GM23338 (cell line): ENCODE data around the gene TFDP1. TPM values are rescaled to one million over a fixed set of nuclear protein-coding genes. Genes with fewer than 3 reads are reported as not detected.

Experiments
- ATAC-seq: fragments of 200-7000 bp; cut with Tn5 transposase; 3 replicates; pipeline ENCODE4 v1.9.1; 2020
- DNase-seq: peaks from one replicate; pipeline ENCODE4 v3.0.0-alpha.2; 2015; ENCODE audit warnings: low spot score
- H2AFZ ChIP-seq: fragments of 200-600 bp; sonication (generic); 2 replicates; pipeline ENCODE4 v1.8.0; 2016; ENCODE audit warnings: antibody characterized with exemption, mild to moderate bottlenecking, moderate library complexity
- H3F3A ChIP-seq: fragments of 200-600 bp; sonication (generic); replicated peaks from 2 replicates; pipeline ENCODE4 v1.8.0; 2017; ENCODE audit warnings: antibody characterized with exemption, mixed run types, low read depth
- H3K27ac ChIP-seq: fragments of 200-600 bp; sonication (generic); 2 replicates; pipeline ENCODE4 v1.6.1; 2016; ENCODE audit warnings: low read depth
- H3K27me3 ChIP-seq: fragments of 200-600 bp; sonication (generic); 2 replicates; pipeline ENCODE4 v1.8.0; 2016; ENCODE audit warnings: mild to moderate bottlenecking, mixed run types, moderate library complexity; ENCODE audit not compliant: insufficient read depth
- H3K36me3 ChIP-seq: fragments of 200-600 bp; sonication (generic); 2 replicates; pipeline ENCODE4 v1.8.0; 2016; ENCODE audit warnings: mild to moderate bottlenecking; ENCODE audit not compliant: insufficient read depth
- H3K4me1 ChIP-seq: fragments of 200-600 bp; sonication (generic); 2 replicates; pipeline ENCODE4 v1.8.0; 2016; ENCODE audit warnings: mild to moderate bottlenecking, moderate library complexity; ENCODE audit not compliant: insufficient read depth
- H3K4me2 ChIP-seq: fragments of 200-600 bp; sonication (generic); 2 replicates; pipeline ENCODE4 v1.7.1; 2017; ENCODE audit warnings: mixed run types
- H3K4me3 ChIP-seq: fragments of 200-600 bp; sonication (generic); 2 replicates; pipeline ENCODE4 v1.6.1; 2016; ENCODE audit warnings: mixed run types
- H3K79me2 ChIP-seq: fragments of 200-600 bp; sonication (generic); replicated peaks from 2 replicates; pipeline ENCODE4 v1.8.0; 2017; ENCODE audit warnings: mild to moderate bottlenecking; ENCODE audit not compliant: insufficient read depth
- H3K9me2 ChIP-seq: fragments of 200-600 bp; sonication (generic); 2 replicates; pipeline ENCODE4 v1.8.0; 2017; ENCODE audit not compliant: insufficient read depth
- H4K20me1 ChIP-seq: fragments of 200-600 bp; sonication (generic); replicated peaks from 2 replicates; pipeline ENCODE4 v1.8.0; 2017; ENCODE audit warnings: mild to moderate bottlenecking; ENCODE audit not compliant: insufficient read depth
- H3K27ac Mint-ChIP-seq: 2 replicates; pipeline ENCODE4 v1.8.0; 2020; ENCODE audit warnings: inconsistent platforms, mild to moderate bottlenecking, moderate library complexity, mixed read lengths
- H3K27me3 Mint-ChIP-seq: 3 replicates; pipeline ENCODE4 v1.8.0; 2022; ENCODE audit warnings: low read depth, mild to moderate bottlenecking, moderate library complexity, mixed read lengths, inconsistent platforms; ENCODE audit not compliant: insufficient read depth, poor library complexity
- H3K36me3 Mint-ChIP-seq: 3 replicates; pipeline ENCODE4 v1.8.0; 2021; ENCODE audit warnings: low read depth, mild to moderate bottlenecking, inconsistent platforms, moderate library complexity, mixed read lengths
- H3K4me1 Mint-ChIP-seq: 3 replicates; pipeline ENCODE4 v1.8.0; 2020; ENCODE audit warnings: mild to moderate bottlenecking, inconsistent platforms, mixed read lengths
- H3K4me3 Mint-ChIP-seq: 3 replicates; pipeline ENCODE4 v1.8.0; 2021; ENCODE audit warnings: moderate library complexity, mild to moderate bottlenecking, inconsistent platforms, mixed read lengths
- H3K9me3 Mint-ChIP-seq: 3 replicates; pipeline ENCODE4 v1.8.0; 2020; ENCODE audit warnings: moderate library complexity, mild to moderate bottlenecking, inconsistent platforms, mixed read lengths
- CREB1 ChIP-seq: fragments of 250-450 bp; sonication (Bioruptor Pico); IDR thresholded peaks from 2 replicates; pipeline ENCODE4 v1.5.0; 2020; ENCODE audit warnings: low read depth, mild to moderate bottlenecking, moderate library complexity
- CTCF ChIP-seq, 2 experiments: fragments of 200-600 bp in 1 of 2; sonication (generic) in 1 of 2; conservative IDR thresholded peaks; 2 replicates each; pipeline versions ENCODE4 v1.5.1 to v1.6.1; 2016 to 2017; ENCODE audit warnings: antibody characterized with exemption in 2 of 2, low read depth in 2 of 2, mild to moderate bottlenecking in 2 of 2, moderate library complexity in 1 of 2
- EZH2 ChIP-seq: fragments of 200-600 bp; sonication (generic); IDR thresholded peaks from one replicate; pipeline ENCODE4 v1.8.0; 2017; ENCODE audit warnings: antibody characterized with exemption, mild to moderate bottlenecking, low read depth; ENCODE audit not compliant: unreplicated experiment
- EZH2phosphoT487 ChIP-seq: fragments of 200-600 bp; sonication (generic); IDR thresholded peaks from one replicate; pipeline ENCODE4 v1.8.1; 2018; ENCODE audit warnings: antibody characterized with exemption; ENCODE audit not compliant: unreplicated experiment
- JUNB ChIP-seq: IDR thresholded peaks from one replicate; pipeline ENCODE4 v1.6.1; 2016; ENCODE audit warnings: antibody characterized with exemption; ENCODE audit not compliant: unreplicated experiment
- NANOG ChIP-seq: IDR thresholded peaks from 2 replicates; pipeline ENCODE4 v1.6.1; 2016; ENCODE audit warnings: antibody characterized with exemption, borderline replicate concordance
- POLR2AphosphoS5 ChIP-seq: IDR thresholded peaks from 2 replicates; pipeline ENCODE4 v1.6.1; 2016; ENCODE audit warnings: antibody characterized with exemption, low read depth
- REST ChIP-seq: IDR thresholded peaks from one replicate; pipeline ENCODE4 v1.6.1; 2018; ENCODE audit warnings: antibody characterized with exemption; ENCODE audit not compliant: unreplicated experiment
- STAT1 ChIP-seq: IDR thresholded peaks from one replicate; pipeline ENCODE4 v1.6.1; 2016; ENCODE audit warnings: antibody characterized with exemption; ENCODE audit not compliant: unreplicated experiment
- ZNF114 ChIP-seq: fragments of 250-450 bp; sonication (Bioruptor Pico); IDR thresholded peaks from 2 replicates; pipeline ENCODE4 v1.5.0; 2020; ENCODE audit warnings: mild to moderate bottlenecking, moderate library complexity
- polyA plus RNA-seq: library from polyadenylated mRNA; unstranded; fragments of >200 nt; fragmentation: Nextera tagmentation; extraction: Ambion mirVana; gene quantifications from 2 replicates; pipeline ENCODE4 v1.2.1, GENCODE V29; 2016
- total RNA-seq: library from RNA; depleted of rRNA; stranded (reverse); fragments of >200 nt; shearing (Covaris generic); gene quantifications from 2 replicates; pipeline ENCODE4 v1.2.3, GENCODE V29; 2014
- TF ChIP-seq, protein P1 (sequence below): IDR thresholded peaks from 2 replicates; pipeline ENCODE4 v1.6.1; 2016; ENCODE audit warnings: antibody characterized with exemption
- TF ChIP-seq, protein P2 (sequence below): fragments of 250-450 bp; sonication (Bioruptor Pico); IDR thresholded peaks from 2 replicates; pipeline ENCODE4 v1.5.0; 2020; ENCODE audit warnings: mild to moderate bottlenecking, moderate library complexity

The TFDP1 gene
- total and polyA plus RNA-seq, 2 experiments from 2014 or later = 42.9 to 80.0 TPM

DNA sequence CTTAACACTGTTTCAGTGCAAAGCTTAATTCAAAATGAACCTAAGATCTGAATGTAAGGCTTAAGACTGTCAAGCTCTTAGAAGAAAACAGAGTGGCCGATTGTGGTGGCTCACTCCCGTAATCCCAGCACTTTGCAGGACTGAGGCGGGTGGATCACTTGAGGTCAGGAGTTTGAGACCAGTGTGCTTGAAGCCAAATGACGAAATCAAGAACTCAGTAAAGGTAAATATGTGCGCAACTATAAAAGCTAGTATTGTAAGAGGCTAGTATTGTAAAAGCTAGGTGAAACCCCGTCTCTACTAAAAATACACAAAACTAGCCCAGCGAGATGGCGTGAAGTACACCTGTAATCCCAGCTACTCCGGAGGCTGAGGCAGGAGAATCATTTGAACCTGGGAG, 60.8 kb downstream of the TFDP1 start:
- Mint-ChIP-seq H3K27ac (no peak overlapping the region), H3K27me3 (peaks cover 13% of the 10 kb centered on the region), H3K4me1 (peaks cover 7% of the 10 kb centered on the region; the same call in 2 of the 3 replicates), H3K36me3 (peaks cover 46% of the 10 kb centered on the region), H3K4me3 (no peak overlapping the region), H3K9me3 (peaks cover 30% of the 10 kb centered on the region; the same call in 2 of the 3 replicates)
- Histone ChIP-seq H3K79me2 (no peaks in the 10 kb centered on the region), H3K9me2 (no peaks in the 10 kb centered on the region), H3K36me3 (peaks cover 10% of the 10 kb centered on the region), H3K27me3 (no peaks in the 10 kb centered on the region), H3F3A (no peaks in the 10 kb centered on the region), H2AFZ (no peak overlapping the region), H3K4me1 (no peaks in the 10 kb centered on the region), H3K4me3 (no peak overlapping the region), H4K20me1 (no peaks in the 10 kb centered on the region), H3K4me2 (no peak overlapping the region), H3K27ac (no peak overlapping the region)
- no peak for DNase-seq
- TF ChIP-seq, protein P1, sequence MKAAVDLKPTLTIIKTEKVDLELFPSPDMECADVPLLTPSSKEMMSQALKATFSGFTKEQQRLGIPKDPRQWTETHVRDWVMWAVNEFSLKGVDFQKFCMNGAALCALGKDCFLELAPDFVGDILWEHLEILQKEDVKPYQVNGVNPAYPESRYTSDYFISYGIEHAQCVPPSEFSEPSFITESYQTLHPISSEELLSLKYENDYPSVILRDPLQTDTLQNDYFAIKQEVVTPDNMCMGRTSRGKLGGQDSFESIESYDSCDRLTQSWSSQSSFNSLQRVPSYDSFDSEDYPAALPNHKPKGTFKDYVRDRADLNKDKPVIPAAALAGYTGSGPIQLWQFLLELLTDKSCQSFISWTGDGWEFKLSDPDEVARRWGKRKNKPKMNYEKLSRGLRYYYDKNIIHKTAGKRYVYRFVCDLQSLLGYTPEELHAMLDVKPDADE = no peak
- TF ChIP-seq CTCF (conservative IDR thresholded peaks at IDR 0.05; ENCODE audit: low read depth in 2 of 2) = no peak
- no peak for TF ChIP-seq REST
- TF ChIP-seq EZH2phosphoT487 = no peak
- TF ChIP-seq, protein P2, sequence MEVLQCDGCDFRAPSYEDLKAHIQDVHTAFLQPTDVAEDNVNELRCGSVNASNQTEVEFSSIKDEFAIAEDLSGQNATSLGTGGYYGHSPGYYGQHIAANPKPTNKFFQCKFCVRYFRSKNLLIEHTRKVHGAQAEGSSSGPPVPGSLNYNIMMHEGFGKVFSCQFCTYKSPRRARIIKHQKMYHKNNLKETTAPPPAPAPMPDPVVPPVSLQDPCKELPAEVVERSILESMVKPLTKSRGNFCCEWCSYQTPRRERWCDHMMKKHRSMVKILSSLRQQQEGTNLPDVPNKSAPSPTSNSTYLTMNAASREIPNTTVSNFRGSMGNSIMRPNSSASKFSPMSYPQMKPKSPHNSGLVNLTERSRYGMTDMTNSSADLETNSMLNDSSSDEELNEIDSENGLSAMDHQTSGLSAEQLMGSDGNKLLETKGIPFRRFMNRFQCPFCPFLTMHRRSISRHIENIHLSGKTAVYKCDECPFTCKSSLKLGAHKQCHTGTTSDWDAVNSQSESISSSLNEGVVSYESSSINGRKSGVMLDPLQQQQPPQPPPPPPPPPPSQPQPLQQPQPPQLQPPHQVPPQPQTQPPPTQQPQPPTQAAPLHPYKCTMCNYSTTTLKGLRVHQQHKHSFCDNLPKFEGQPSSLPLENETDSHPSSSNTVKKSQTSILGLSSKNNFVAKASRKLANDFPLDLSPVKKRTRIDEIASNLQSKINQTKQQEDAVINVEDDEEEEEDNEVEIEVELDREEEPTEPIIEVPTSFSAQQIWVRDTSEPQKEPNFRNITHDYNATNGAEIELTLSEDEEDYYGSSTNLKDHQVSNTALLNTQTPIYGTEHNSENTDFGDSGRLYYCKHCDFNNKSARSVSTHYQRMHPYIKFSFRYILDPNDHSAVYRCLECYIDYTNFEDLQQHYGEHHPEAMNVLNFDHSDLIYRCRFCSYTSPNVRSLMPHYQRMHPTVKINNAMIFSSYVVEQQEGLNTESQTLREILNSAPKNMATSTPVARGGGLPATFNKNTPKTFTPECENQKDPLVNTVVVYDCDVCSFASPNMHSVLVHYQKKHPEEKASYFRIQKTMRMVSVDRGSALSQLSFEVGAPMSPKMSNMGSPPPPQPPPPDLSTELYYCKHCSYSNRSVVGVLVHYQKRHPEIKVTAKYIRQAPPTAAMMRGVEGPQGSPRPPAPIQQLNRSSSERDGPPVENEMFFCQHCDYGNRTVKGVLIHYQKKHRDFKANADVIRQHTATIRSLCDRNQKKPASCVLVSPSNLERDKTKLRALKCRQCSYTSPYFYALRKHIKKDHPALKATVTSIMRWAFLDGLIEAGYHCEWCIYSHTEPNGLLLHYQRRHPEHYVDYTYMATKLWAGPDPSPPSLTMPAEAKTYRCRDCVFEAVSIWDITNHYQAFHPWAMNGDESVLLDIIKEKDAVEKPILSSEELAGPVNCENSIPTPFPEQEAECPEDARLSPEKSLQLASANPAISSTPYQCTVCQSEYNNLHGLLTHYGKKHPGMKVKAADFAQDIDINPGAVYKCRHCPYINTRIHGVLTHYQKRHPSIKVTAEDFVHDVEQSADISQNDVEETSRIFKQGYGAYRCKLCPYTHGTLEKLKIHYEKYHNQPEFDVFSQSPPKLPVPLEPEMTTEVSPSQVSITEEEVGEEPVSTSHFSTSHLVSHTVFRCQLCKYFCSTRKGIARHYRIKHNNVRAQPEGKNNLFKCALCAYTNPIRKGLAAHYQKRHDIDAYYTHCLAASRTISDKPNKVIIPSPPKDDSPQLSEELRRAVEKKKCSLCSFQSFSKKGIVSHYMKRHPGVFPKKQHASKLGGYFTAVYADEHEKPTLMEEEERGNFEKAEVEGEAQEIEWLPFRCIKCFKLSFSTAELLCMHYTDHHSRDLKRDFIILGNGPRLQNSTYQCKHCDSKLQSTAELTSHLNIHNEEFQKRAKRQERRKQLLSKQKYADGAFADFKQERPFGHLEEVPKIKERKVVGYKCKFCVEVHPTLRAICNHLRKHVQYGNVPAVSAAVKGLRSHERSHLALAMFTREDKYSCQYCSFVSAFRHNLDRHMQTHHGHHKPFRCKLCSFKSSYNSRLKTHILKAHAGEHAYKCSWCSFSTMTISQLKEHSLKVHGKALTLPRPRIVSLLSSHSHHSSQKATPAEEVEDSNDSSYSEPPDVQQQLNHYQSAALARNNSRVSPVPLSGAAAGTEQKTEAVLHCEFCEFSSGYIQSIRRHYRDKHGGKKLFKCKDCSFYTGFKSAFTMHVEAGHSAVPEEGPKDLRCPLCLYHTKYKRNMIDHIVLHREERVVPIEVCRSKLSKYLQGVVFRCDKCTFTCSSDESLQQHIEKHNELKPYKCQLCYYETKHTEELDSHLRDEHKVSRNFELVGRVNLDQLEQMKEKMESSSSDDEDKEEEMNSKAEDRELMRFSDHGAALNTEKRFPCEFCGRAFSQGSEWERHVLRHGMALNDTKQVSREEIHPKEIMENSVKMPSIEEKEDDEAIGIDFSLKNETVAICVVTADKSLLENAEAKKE = no peak
- TF ChIP-seq JUNB = no peak
- no peak for TF ChIP-seq CREB1
- TF ChIP-seq STAT1 = no peak
- no peak for TF ChIP-seq POLR2AphosphoS5
- no peak for TF ChIP-seq ZNF114 (CRISPR knock-in tag)
- no peak for TF ChIP-seq EZH2
- no peak for TF ChIP-seq NANOG
- no peak for ATAC-seq
